NCI-H345 (cell line): ENCODE data around the gene ANP32D.
"Not testable (repeated sequence)": the region's sequence is repeated elsewhere in the genome, so short reads cannot be mapped to it uniquely, and the experiment has no call there.

ENCODE experiments used
- DNase-seq: peaks from one replicate; lab custom pipeline; 2025; lab: John Stamatoyannopoulos, UW

The ANP32D gene

GRCh38 chr12:48472259-48472658 is at the start of gene ANP32D:
Gene ANP32D, plus strand, starts transcription at chr12:48472559. Its CDS starts 106 bp downstream, at chr12:48472665.
- DNase-seq, result no peak

GRCh38 chr12:48423171-48423570 is 49.2 kb upstream of the ANP32D start:
- no peak for DNase-seq

GRCh38 chr12:48424644-48425043 is 47.7 kb upstream of the ANP32D start:
- DNase-seq, result no peak

- DNase-seq, result not testable (repeated sequence)
Observed at GRCh38 chr12:48434016-48434415, 38.3 kb upstream of the ANP32D start.

DNA sequence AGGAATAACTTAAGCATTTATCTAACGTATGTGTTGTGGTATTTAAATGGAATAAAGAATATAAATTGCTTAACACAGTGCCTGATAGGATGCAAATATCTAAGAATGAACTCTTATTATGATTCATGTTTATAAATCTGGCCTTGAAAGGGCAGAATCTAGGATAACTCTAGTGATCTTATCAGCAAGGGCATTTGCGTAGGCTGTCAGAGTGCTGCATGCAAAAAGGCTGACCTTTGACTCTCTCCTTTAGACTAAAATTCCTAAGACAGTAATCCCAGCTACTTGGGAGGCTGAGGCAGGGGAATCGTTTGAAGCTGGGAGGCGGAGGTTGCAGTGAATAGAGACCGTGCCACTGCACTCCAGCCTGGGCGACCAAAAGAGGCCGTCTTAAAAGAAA is 31.3 kb upstream of the ANP32D start:
- DNase-seq, result no peak

DNA sequence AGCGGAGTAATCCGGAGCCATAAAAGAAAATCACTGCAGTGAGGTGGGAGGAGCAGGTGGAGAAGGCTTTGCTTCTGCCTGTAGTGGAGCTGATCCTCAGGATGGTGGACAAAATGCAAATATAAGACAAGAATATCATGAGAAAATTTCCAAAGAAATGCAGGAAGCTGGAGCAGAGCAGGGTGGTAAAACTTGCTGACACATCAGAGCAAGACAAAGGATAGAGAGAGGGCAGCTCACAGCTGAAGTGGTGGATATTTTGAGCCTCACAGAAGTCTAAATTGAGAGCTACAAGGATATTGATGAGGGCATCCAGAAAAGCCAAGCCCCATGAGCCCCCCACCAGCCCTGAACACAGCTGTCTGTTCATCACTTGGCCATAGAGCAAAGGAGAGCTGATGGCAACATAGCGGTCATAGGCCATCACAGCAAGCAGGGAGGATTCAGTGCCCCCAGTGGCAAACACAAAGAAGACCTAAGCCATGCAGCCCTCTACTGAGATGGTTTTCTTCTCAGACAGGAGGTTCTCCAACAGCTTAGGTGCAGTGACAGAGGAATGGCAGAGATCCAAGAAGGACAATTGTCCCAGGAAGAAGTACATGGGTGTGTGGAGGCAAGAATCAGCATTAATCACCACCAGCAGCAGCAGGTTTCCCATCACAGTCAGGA is 30.0 kb upstream of the ANP32D start:
- no peak for DNase-seq

DNA sequence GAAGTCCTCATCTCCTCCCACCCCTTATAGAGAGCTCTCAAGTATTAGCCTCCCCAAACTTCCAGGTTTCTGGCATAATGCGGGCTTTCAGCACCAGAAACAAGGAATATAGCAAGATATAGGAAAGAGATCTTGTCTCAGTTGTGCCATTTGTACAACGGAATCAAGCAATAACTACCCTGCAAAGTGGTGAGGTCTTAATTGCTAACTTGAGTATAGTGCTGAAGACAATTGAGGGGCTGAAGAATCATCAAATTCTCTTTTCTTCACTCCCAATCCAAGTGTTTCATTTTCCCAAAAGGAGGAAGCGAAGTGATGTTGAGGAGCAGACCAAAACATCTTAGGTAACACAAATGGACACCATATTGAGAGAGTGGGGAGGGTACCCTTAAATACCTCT is 26.8 kb upstream of the ANP32D start:
- DNase-seq, result no peak

DNA sequence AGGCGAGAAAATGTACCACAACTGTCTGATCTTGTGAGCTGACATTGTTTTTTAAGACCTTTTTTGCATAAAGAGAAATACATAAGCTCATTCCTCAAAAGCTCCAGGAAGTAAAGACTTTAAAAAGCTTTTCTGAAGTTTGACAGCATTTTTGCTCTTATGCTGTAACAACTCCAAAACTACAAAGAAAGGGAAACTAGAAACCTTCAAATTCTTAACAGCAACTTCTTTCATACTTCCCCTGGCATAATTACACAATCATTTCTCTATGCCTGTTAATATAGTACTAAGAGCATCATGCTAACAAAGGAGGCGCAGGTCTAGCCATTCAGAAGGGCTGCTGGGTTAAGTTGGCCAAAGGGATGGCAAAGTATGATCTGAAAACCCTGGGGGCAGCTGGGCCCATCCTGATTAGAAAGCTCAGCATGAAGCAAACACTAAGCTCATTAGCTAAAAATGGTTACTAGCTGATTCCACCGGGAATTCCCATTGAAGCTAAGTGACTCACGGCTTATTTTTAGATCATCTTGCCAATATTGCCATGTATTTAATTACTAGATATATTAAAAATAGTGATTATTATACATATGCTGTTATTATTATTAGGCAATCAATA is 26.1 kb upstream of the ANP32D start:
- DNase-seq, result no peak

GRCh38 chr12:48447755-48448154 is 24.6 kb upstream of the ANP32D start:
- DNase-seq, result no peak

DNA sequence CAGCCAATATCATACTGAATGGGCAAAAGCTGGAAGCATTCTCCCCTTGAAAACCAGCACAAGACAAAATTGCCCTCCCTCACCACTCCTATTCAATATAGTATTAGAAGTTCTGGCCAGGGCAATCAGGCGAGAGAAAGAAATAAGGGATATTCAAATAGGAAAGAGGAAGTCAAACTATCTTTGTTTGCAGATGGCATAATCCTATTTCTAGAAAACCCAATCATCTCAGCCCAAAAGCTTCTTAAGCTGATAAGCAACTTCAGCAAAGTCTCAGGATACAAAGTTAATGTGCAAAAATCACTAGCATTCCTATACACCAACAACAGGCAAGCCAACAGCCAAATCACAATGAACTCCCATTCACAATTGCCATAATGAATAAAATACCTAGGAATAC is 21.0 kb upstream of the ANP32D start:
- DNase-seq, result no peak

DNA sequence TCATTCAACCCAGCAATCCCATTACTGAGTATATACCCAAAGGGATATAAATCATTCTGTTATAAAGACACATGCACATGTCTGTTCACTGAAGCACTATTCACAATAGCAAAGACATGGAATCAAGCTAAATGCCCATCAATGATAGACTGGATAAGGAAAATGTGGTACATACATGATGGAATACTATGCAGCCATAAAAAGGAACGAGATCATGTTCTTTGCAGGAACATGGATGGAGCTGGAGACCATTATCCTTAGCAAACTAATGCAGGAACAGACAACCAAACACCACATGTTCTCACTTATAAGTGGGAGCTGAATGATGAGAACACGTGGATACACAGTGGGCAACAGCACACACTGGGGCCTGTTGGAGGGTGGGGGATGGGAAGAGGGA is 19.4 kb upstream of the ANP32D start:
- DNase-seq, result not testable (repeated sequence)

DNA sequence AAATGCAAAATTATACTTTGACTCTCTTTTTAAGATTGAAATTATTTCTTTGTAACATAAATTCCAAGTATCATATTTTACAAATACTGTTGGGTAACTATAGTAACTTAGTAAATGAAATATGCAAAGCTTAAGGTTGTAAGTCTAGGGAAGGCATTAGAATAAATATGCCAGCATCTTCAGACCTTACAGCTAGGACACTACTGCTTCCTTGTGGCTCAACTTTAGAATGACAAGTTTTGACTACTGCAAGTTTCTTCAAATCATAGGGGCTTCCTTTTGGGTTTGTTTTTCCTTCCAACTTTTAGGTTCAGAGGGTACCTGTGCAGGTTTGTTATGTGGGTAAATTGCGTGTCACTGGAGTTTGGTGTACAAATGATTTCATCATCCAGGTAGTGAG is 17.7 kb upstream of the ANP32D start:
- DNase-seq, result no peak

DNA sequence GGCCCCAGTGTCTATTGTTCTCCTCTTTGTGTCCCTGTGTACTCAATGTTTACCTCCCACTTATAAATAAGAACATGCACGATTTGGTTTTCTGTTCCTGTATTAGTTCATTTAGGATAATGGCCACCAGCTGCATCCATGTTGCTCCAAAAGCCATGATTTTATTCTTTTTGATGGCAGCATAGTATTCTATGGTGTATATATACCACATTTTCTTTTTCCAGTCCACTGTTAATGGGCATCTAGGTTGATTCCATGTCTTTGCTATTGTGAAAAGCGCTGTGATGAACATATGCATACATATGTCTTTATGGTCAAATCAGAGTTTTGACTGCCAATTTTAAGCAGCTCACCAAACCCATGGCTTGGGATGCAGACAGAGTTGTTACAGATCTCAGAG is 17.2 kb upstream of the ANP32D start:
- no peak for DNase-seq

GRCh38 chr12:48459259-48459658 is 13.1 kb upstream of the ANP32D start:
- DNase-seq, result no peak

DNA sequence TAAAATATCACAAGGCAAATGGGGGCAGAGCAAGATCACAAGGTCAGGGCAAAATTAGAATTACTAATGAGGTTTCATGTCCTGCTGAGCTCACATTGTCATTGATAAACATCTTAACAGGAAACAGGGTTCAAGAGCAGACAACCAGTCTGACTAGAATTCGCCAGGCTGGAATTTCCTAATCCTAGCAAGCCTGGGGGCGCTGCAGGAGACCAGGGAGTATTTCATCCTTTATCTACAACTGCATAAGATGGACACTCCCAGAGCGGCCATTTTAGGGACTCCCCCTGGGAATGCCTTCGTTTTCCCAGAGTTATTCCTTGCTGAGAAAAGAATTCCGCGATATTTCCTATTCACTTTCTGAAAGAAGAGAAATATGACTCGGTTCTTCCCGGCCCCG is 3.3 kb upstream of the ANP32D start:
- DNase-seq, result not testable (repeated sequence)

DNA sequence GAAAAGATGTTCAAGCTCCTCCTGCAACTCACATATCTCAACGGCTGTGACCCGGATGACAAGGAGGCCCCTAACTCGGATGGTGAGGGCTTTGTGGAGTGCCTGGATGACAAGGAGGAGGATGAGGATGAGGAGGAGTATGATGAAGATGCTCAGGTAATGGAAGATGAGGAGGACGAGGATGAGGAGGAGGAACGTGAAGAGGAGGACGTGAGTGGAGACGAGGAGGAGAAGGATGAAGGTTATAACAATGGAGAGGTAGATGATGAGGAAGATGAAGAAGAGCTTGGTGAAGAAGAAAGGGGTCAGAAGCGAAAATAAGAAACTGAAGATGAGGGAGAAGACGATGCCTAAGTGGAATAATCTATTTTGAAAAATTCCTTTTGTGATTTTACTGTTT is 702 bp downstream of the ANP32D start:
- DNase-seq, result no peak

DNA sequence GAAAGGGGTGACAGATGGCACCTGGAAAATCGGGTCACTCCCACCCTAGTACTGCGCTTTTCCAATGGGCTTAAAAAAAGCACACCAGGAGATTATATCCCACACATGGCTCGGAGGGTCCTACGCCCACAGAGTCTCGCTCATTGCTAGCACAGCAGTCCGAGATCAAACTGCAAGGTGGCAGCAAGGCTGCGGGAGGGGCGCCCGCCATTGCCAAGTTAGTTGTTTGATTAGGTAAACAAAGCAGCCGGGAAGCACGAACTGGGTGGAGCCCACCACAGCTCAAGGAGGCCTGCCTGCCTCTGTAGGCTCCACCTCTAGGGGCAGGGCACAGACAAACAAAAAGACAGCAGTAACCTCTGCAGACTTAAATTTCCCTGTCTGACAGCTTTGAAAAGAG is 2.1 kb downstream of the ANP32D start:
- DNase-seq, result not testable (repeated sequence)

DNA sequence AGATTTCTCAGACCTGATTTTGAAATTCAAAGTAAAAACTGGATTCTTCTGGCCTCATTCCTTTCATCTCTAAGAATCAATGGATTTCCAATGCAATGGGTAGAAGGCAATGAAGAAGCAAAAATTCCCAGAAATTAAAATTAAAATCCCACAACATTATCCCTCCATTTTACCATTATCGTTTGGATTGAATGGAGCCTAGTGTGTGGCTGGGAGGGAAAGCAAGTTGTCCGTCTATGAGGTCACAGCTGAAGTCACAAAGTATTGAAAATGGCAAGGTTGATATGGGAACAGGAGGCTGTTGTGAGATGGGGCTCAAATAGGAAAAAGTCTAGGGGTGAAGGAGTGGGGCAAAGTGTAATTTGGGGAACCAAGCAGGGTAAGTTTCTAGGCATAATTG is 9.8 kb downstream of the ANP32D start, which contains the start of gene C12orf54:
Gene C12orf54, plus strand, starts transcription at position 301 of the 400 bp plus-strand sequence. CDS start 799 bp downstream, outside the sequence.
- no peak for DNase-seq

DNA sequence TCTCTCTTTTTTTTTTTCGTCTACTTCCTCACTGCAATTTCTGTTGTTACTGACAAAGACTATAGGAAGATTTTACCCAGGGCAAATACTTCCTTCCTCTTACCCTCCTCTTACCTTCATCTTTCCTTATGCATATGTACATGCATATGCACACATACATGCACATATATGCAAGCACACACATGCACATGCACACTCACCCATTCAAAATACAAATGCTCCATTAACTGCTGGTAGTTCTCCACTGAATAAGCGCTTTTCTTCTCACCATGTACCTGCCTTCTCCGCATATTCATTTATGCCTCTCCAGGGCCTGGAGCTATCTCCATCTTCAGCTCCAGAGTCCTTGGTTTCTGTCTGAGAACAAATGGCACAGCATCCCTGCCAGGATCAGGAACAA is 10.6 kb downstream of the ANP32D start:
- no peak for DNase-seq

GRCh38 chr12:48486261-48486660 is 13.9 kb downstream of the ANP32D start:
- DNase-seq, result no peak

- no peak for DNase-seq
Observed at GRCh38 chr12:48486679-48487078, 14.3 kb downstream of the ANP32D start.

GRCh38 chr12:48489012-48489411 is 16.7 kb downstream of the ANP32D start:
- DNase-seq, result no peak

DNA sequence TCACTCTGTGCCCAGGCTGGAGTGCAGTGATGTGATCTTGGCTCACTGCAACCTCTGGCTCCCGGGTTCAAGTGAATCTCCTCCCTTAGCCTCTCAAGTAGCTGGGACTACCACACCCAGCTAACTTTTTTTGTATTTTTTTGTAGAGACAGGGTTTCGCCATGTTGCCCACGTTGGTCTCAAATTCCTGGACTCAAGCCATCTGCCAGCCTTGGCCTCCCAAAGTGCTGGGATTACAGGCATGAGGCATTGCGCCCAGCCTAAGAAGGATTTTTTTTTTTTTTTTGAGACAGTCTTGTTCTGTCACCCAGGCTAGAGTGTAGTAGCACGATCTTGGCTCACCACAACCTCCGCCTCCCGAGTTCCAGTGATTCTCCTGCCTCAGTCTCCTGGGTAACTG is 17.1 kb downstream of the ANP32D start:
- DNase-seq, result not testable (repeated sequence)

DNA sequence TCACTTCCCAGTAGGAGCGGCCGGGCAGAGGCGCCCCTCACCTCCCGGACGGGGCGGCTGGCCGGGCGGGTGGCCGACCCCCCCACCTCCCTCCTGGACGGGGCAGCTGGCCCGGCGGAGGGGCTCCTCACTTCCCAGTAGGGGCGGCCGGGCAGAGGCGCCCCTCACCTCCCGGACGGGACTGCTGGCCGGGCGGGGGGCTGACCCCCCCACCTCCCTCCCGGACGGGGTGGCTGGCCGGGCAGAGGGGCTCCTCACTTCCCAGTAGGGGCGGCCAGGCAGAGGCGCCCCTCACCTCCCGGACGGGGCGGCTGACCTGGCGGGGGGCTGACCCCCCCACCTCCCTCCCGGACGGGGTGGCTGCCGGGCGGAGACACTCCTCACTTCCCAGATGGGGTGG is 27.9 kb downstream of the ANP32D start:
- not testable (repeated sequence) for DNase-seq
